Body of pancreas (tissue), 4 donors: ENCODE measurements around the gene WDR46.

ENCODE experiments used
- POLR2A ChIP-seq, 3 donors: fragments of 450-650 bp; IDR thresholded peaks; one replicate each; pipeline ENCODE4 v1.6.1; 2016; ENCODE audit warnings: antibody characterized with exemption in 3 of 3, mild to moderate bottlenecking in 2 of 3
- TF ChIP-seq, protein P1 (sequence below), 7 experiments: fragments of 450-650 bp in 4 of 7; fragments of 200-600 bp in 3 of 7; sonication (generic) in 3 of 7; IDR thresholded peaks; one replicate each; pipeline ENCODE4 v1.5.1; 2016 to 2019; ENCODE audit warnings: antibody characterized with exemption in 7 of 7

DNA sequence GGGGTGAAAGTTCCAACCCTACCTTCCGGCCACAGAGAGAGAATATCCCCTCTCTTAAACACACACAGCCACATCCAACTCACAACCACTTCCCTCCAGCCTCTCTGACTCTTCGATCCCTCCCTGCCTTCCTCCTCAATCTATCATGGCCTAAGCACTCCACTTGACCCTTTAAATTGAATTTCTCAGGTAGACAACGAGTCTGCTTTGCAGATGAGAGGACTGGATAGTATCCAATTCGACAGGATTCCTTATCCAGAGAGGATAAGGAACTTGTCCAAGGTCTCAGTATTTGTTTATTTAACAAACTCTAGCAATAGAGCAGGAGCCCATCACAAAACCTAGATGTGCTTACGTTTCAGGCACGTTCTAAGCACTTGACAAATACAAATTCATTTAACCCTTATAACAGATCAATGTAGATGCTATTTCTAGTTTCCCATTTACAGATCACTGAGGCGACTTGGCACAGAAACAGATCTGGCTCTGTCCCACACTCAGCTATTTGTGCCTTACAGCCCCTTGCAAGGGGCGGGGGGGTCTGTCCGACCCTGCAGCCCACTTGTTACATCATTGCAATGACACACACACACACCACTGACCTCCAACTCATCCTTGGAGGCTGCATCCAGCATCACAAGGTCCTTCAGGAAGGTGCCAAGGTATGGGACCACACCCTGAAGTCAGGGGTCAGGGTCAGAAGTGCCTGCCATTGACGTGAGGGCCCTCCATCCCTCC is 5.2 kb upstream of the WDR46 start:
- TF ChIP-seq, protein P1, sequence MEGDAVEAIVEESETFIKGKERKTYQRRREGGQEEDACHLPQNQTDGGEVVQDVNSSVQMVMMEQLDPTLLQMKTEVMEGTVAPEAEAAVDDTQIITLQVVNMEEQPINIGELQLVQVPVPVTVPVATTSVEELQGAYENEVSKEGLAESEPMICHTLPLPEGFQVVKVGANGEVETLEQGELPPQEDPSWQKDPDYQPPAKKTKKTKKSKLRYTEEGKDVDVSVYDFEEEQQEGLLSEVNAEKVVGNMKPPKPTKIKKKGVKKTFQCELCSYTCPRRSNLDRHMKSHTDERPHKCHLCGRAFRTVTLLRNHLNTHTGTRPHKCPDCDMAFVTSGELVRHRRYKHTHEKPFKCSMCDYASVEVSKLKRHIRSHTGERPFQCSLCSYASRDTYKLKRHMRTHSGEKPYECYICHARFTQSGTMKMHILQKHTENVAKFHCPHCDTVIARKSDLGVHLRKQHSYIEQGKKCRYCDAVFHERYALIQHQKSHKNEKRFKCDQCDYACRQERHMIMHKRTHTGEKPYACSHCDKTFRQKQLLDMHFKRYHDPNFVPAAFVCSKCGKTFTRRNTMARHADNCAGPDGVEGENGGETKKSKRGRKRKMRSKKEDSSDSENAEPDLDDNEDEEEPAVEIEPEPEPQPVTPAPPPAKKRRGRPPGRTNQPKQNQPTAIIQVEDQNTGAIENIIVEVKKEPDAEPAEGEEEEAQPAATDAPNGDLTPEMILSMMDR (IDR thresholded peaks at IDR 0.05), result no peak
- TF ChIP-seq POLR2A (IDR thresholded peaks at IDR 0.05), result no peak
